Kidney (tissue), 14 donors: ENCODE measurements around the gene TNNC1. TPM values are rescaled to one million over a fixed set of nuclear protein-coding genes. Genes with fewer than 3 reads are reported as not detected.

ENCODE experiments used
- DNase-seq, 5 donors: peaks; one replicate each; pipeline ENCODE4 v3.0.0-alpha.2; 2013 to 2020
- FAIRE-seq: peaks from 2 replicates; lab custom pipeline; 2012; peaks lifted over from hg19 to GRCh38; lab: Jason Lieb, UNC
- H3K27ac ChIP-seq, 2 donors: one replicate each; pipeline ENCODE4 v1.7.0; 2013; ENCODE audit warnings: low read depth in 2 of 2, low read length in 2 of 2, inconsistent platforms in 1 of 2
- H3K27me3 ChIP-seq: one replicate; pipeline ENCODE4 v1.7.1; 2013; ENCODE audit warnings: low read length, inconsistent platforms; ENCODE audit not compliant: control insufficient read depth, insufficient read depth
- H3K36me3 ChIP-seq, 3 donors: one replicate each; pipeline versions ENCODE4 v1.7.0 to v1.7.1; 2013; ENCODE audit warnings: low read length in 3 of 3, control low read depth in 1 of 3, inconsistent platforms in 1 of 3; ENCODE audit not compliant: insufficient read depth in 3 of 3, control insufficient read depth in 2 of 3
- H3K4me1 ChIP-seq, 3 donors: one replicate each; pipeline versions ENCODE4 v1.7.0 to v1.7.1; 2013; ENCODE audit warnings: low read length in 3 of 3, inconsistent platforms in 1 of 3, low read depth in 1 of 3; ENCODE audit not compliant: control insufficient read depth in 2 of 3, insufficient read depth in 2 of 3
- H3K4me3 ChIP-seq, 3 donors: one replicate each; pipeline versions ENCODE4 v1.7.0 to v1.8.1; 2013; ENCODE audit warnings: low read length in 3 of 3, control low read depth in 1 of 3, inconsistent platforms in 1 of 3
- H3K9ac ChIP-seq, 3 donors: one replicate each; pipeline versions ENCODE4 v1.7.0 to v1.7.1; 2013; ENCODE audit warnings: low read length in 3 of 3, control low read depth in 1 of 3, inconsistent platforms in 1 of 3
- H3K9me3 ChIP-seq, 3 donors: one replicate each; pipeline versions ENCODE4 v1.7.0 to v1.7.1; 2013; ENCODE audit warnings: low read length in 3 of 3, control low read depth in 1 of 3, inconsistent platforms in 1 of 3; ENCODE audit not compliant: control insufficient read depth in 2 of 3, insufficient read depth in 1 of 3
- CTCF ChIP-seq: IDR thresholded peaks from 3 replicates; pipeline ENCODE4 v1.5.1; 2012; ENCODE audit warnings: mild to moderate bottlenecking, moderate library complexity, borderline replicate concordance; ENCODE audit not compliant: insufficient read depth; ENCODE audit errors: extremely low read depth
- intact Hi-C: fragments of 100-400 bp; cut with DNase I; formaldehyde crosslinking; loops from one replicate; pipeline ENCODE4 v1.11.1; 2022
- polyA plus RNA-seq: library from polyadenylated mRNA; stranded (reverse); fragments of 350-450 nt; fragmentation: Illumina TruSeq; extraction: RNeasy Lipid Tissue Mini Kit (QIAGEN cat#74804); gene quantifications from one replicate; pipeline ENCODE4 v1.2.3, GENCODE V29; 2014; ENCODE audit warnings: low read depth, low replicate concordance; ENCODE audit not compliant: insufficient read depth
- total RNA-seq: library from RNA; stranded (reverse); fragmentation: NEBNext Ultra II Directional; extraction: Animal tissue kit (Norgen Biotek cat#: 25700); gene quantifications from one replicate; pipeline ENCODE4 v1.2.1, GENCODE V29; 2021
- donor health status: control.
- donor health status: control.
- donor health status: control.
- donor health status: control.
- donor health status: control.
- donor health status: DM: yes; HTN: yes; CAD: no.
- donor health status: Normal renal cell carcinoma (clear cell type).

TNNC1 gene
- total and polyA plus RNA-seq, 2 donors from 2014 or later, result 2.2 to 86.6 TPM

GRCh38 chr3:52477076-52477795, 23.4 kb upstream of the TNNC1 start:
- Histone ChIP-seq H3K4me3 (no peak overlapping the region), H3K36me3 (peaks cover 14 to 87% (median 52%) of the 10 kb centered on the region in 3 donors), H3K27ac (no peak overlapping the region), H3K9ac (no peak overlapping the region), H3K27me3 (no peaks in the 10 kb centered on the region), H3K4me1 (no peaks in the 10 kb centered on the region), H3K9me3 (no peaks in the 10 kb centered on the region)
- FAIRE-seq (no peak), DNase-seq (peak in 1 of 5 donors; percentile 63)
- TF ChIP-seq CTCF, result no peak
- intact Hi-C loops, result no loop called here

- DNase-seq (no peak), FAIRE-seq (no peak)
- H3K27ac ChIP-seq, result no peak overlapping the region
- H3K9ac ChIP-seq, result no peak overlapping the region
- no peak overlapping the region for H3K4me3 ChIP-seq
- H3K36me3 ChIP-seq, result peaks cover 10 to 52% (median 42%) of the 10 kb centered on the region in 3 donors
- H3K27me3 ChIP-seq, result no peaks in the 10 kb centered on the region
- H3K4me1 ChIP-seq, result peaks cover 0 to 2% (median 0%) of the 10 kb centered on the region in 3 donors
- intact Hi-C loops, result no loop called here
- no peak for TF ChIP-seq CTCF
- H3K9me3 ChIP-seq, result no peaks in the 10 kb centered on the region
Measured at GRCh38 chr3:52473026-52473425, 19.2 kb upstream of the TNNC1 start.

- no peak overlapping the region for H3K27ac ChIP-seq
- no peak overlapping the region for H3K4me3 ChIP-seq
- intact Hi-C loops, result no loop called here
- no peaks in the 10 kb centered on the region for H3K27me3 ChIP-seq
- DNase-seq (no peak), FAIRE-seq (no peak)
- no peak for TF ChIP-seq CTCF
- H3K4me1 ChIP-seq, result peaks cover 0 to 2% (median 0%) of the 10 kb centered on the region in 3 donors
- no peaks in the 10 kb centered on the region for H3K9me3 ChIP-seq
- no peak overlapping the region for H3K9ac ChIP-seq
- H3K36me3 ChIP-seq, result peaks cover 8 to 48% (median 36%) of the 10 kb centered on the region in 3 donors
Measured at GRCh38 chr3:52472239-52473000, 18.6 kb upstream of the TNNC1 start.
